ENCODE measurements around the gene BRCA2.

Gene BRCA2

DNA sequence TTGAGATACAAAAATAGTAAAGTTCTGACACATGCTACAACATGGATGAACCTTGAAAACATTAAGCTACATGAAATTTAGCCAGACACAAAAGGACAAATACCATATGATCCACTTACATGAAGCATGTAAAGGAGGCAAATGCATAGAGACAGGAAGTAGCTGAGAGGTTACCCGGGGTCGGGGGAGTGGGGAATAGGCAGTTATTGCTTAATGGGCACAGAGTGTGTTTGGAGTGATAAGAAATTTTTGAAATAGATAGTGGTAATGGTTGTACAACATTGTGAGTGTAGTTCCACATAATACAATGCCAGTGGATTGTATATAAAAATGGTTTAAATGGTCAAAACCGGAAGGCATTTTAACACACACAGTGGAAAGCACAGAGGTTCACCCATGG is 108.3 kb downstream of the BRCA2 start:
- Histone ChIP-seq H3K36me3 (ENCODE audit: low read length) (no peaks in the 10 kb centered on the region), H3K4me3 (ENCODE audit: insufficient read depth, low read length, poor library complexity, severe bottlenecking) (no peak overlapping the region)

DNA sequence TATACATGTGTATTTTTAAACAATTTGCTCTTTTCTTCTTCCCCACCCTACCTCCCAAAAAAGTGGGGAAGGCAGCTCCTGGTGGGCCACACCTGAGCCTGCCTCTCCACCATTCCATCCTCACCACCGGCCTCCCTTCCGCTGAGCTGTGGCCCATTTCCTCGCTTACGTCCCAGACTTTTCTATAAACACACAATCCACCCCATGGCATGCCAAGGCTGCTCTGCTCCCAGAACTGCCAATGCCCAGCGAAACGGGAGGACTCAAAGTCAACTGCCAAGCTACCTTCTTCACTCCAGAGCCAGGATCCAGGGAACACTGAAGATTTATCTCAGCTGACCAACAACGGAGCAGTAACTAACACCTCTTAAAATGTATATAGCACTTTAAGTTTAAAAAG is 109.8 kb downstream of the BRCA2 start:
- H3K27ac ChIP-seq (ENCODE audit: low read depth, low read length), result no peak overlapping the region
- no peaks in the 10 kb centered on the region for H3K79me2 ChIP-seq (ENCODE audit: insufficient read depth, low read length)
- no peak overlapping the region for H3K4me2 ChIP-seq (ENCODE audit: low read depth, low read length, poor library complexity, severe bottlenecking)
- H4K20me1 ChIP-seq (ENCODE audit: low read depth, low read length), result no peaks in the 10 kb centered on the region
- no peaks in the 10 kb centered on the region for H3F3A ChIP-seq (ENCODE audit: insufficient read depth)
- TF ChIP-seq, protein P1, sequence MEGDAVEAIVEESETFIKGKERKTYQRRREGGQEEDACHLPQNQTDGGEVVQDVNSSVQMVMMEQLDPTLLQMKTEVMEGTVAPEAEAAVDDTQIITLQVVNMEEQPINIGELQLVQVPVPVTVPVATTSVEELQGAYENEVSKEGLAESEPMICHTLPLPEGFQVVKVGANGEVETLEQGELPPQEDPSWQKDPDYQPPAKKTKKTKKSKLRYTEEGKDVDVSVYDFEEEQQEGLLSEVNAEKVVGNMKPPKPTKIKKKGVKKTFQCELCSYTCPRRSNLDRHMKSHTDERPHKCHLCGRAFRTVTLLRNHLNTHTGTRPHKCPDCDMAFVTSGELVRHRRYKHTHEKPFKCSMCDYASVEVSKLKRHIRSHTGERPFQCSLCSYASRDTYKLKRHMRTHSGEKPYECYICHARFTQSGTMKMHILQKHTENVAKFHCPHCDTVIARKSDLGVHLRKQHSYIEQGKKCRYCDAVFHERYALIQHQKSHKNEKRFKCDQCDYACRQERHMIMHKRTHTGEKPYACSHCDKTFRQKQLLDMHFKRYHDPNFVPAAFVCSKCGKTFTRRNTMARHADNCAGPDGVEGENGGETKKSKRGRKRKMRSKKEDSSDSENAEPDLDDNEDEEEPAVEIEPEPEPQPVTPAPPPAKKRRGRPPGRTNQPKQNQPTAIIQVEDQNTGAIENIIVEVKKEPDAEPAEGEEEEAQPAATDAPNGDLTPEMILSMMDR (IDR thresholded peaks at IDR 0.05; ENCODE audit: insufficient read depth, low read length, poor library complexity, severe bottlenecking), result no peak
- TF ChIP-seq EZH2phosphoT487 (conservative IDR thresholded peaks at IDR 0.05; ENCODE audit: low read length), result no peak
- no peak overlapping the region for H3K4me3 ChIP-seq (ENCODE audit: insufficient read depth, low read length, poor library complexity, severe bottlenecking)
- H2AFZ ChIP-seq (ENCODE audit: low read depth, low read length, severe bottlenecking), result no peak overlapping the region
- no peaks in the 10 kb centered on the region for H3K27me3 ChIP-seq (ENCODE audit: low read length)
- H3K9me2 ChIP-seq (replicated peaks; ENCODE audit: insufficient read depth, low read length), result no peaks in the 10 kb centered on the region
- H3K9me3 ChIP-seq (ENCODE audit: insufficient read depth, low read length), result no peaks in the 10 kb centered on the region; the same call in 1 of the 2 replicates
- no peak overlapping the region for H3K9ac ChIP-seq (ENCODE audit: low read length)
- H3K36me3 ChIP-seq (ENCODE audit: low read length), result no peaks in the 10 kb centered on the region

More for the DNA sequence above, 108.3 kb downstream of the BRCA2 start:
- no peak overlapping the region for H3K27ac ChIP-seq (ENCODE audit: low read depth, low read length)
- H3K9me3 ChIP-seq (ENCODE audit: insufficient read depth, low read length), result no peaks in the 10 kb centered on the region; the same call in 1 of the 2 replicates
- no peak overlapping the region for H2AFZ ChIP-seq (ENCODE audit: low read depth, low read length, severe bottlenecking)
- no peak overlapping the region for H3K4me2 ChIP-seq (ENCODE audit: low read depth, low read length, poor library complexity, severe bottlenecking)
- no peaks in the 10 kb centered on the region for H3K79me2 ChIP-seq (ENCODE audit: insufficient read depth, low read length)
- H3K27me3 ChIP-seq (ENCODE audit: low read length), result no peaks in the 10 kb centered on the region
- H4K20me1 ChIP-seq (ENCODE audit: low read depth, low read length), result no peaks in the 10 kb centered on the region
- no peaks in the 10 kb centered on the region for H3F3A ChIP-seq (ENCODE audit: insufficient read depth)
- no peaks in the 10 kb centered on the region for H3K9me2 ChIP-seq (replicated peaks; ENCODE audit: insufficient read depth, low read length)
- TF ChIP-seq EZH2phosphoT487 (conservative IDR thresholded peaks at IDR 0.05; ENCODE audit: low read length), result no peak
- TF ChIP-seq, protein P1 (IDR thresholded peaks at IDR 0.05; ENCODE audit: insufficient read depth, low read length, poor library complexity, severe bottlenecking), result no peak
- no peak overlapping the region for H3K9ac ChIP-seq (ENCODE audit: low read length)

DNA sequence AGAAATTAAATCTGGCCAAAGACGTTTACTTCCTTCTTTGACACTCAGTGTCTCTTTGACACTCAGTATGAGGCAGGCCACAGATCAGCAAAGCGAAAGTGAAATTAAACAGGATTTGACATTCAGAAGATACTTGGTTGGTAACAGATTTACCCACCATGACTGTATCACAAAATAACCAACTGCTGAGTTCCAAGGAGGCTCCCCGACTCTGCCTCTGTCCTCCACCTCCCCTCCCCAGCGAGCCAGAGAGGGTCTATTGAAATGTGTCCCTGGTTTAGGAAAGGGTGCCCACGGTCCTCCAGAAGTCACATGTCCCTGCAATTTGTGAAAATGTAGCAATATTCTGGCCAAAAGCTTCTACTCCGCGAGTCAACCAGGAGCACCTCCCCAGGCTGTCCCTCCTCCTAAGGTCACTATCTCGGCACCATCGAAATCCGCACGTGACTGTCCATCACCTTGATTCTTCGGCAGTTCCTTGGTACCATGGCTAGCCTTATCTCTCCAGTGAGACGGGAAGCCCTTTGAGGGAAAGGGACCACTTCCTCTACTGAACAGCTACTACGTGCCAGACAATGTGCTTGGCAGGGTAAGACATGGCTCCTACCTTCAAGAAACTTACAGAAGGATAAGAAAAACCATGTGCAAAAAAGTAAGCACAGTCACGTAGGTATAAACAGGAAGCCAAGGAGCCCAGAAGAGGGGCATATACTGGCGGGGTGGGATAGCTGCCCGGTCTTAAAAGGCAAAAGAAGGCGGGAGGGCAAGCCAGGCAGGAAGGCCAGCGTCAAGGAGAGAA is 111.1 kb downstream of the BRCA2 start:
- peak overlapping the region; percentile 68 for H3K4me2 ChIP-seq (ENCODE audit: low read depth, low read length, poor library complexity, severe bottlenecking)
- no peak overlapping the region for H3K27ac ChIP-seq (ENCODE audit: low read depth, low read length)
- no peaks in the 10 kb centered on the region for H4K20me1 ChIP-seq (ENCODE audit: low read depth, low read length)
- no peaks in the 10 kb centered on the region for H3K9me3 ChIP-seq (ENCODE audit: insufficient read depth, low read length)
- TF ChIP-seq EZH2phosphoT487 (conservative IDR thresholded peaks at IDR 0.05; ENCODE audit: low read length), result no peak
- TF ChIP-seq, protein P1 (IDR thresholded peaks at IDR 0.05; ENCODE audit: insufficient read depth, low read length, poor library complexity, severe bottlenecking), result no peak
- H3K79me2 ChIP-seq (ENCODE audit: insufficient read depth, low read length), result no peaks in the 10 kb centered on the region
- H3K9me2 ChIP-seq (replicated peaks; ENCODE audit: insufficient read depth, low read length), result no peaks in the 10 kb centered on the region
- H3K4me3 ChIP-seq (ENCODE audit: insufficient read depth, low read length, poor library complexity, severe bottlenecking), result peak overlapping the region; percentile 57
- no peaks in the 10 kb centered on the region for H3K27me3 ChIP-seq (ENCODE audit: low read length)
- peak overlapping the region; percentile 45; the same call in 1 of the 2 replicates for H3K9ac ChIP-seq (ENCODE audit: low read length)
- H3F3A ChIP-seq (ENCODE audit: insufficient read depth), result 0 out of 2 replicates have a peak, but pooled peaks cover 3% of the 10 kb centered on the region
- H2AFZ ChIP-seq (ENCODE audit: low read depth, low read length, severe bottlenecking), result peak overlapping the region; percentile 75
- no peaks in the 10 kb centered on the region for H3K36me3 ChIP-seq (ENCODE audit: low read length)

All from SU-DHL-6 (cell line).